Erythroblast (primary cell): ENCODE measurements around the gene TMEM217.

Experiments
- DNase-seq, 2 experiments: peaks; one replicate each; lab custom pipeline; 2025; lab: John Stamatoyannopoulos, UW
- GATA1 ChIP-seq: IDR thresholded peaks from 2 replicates; pipeline ENCODE4 v1.6.1; 2011; ENCODE audit warnings: low read depth, mild to moderate bottlenecking, control low read depth, low read length, moderate library complexity
- POLR2A ChIP-seq: IDR thresholded peaks from 2 replicates; pipeline ENCODE4 v1.6.1; 2011; ENCODE audit warnings: mild to moderate bottlenecking, low read length

The TMEM217 gene

DNA sequence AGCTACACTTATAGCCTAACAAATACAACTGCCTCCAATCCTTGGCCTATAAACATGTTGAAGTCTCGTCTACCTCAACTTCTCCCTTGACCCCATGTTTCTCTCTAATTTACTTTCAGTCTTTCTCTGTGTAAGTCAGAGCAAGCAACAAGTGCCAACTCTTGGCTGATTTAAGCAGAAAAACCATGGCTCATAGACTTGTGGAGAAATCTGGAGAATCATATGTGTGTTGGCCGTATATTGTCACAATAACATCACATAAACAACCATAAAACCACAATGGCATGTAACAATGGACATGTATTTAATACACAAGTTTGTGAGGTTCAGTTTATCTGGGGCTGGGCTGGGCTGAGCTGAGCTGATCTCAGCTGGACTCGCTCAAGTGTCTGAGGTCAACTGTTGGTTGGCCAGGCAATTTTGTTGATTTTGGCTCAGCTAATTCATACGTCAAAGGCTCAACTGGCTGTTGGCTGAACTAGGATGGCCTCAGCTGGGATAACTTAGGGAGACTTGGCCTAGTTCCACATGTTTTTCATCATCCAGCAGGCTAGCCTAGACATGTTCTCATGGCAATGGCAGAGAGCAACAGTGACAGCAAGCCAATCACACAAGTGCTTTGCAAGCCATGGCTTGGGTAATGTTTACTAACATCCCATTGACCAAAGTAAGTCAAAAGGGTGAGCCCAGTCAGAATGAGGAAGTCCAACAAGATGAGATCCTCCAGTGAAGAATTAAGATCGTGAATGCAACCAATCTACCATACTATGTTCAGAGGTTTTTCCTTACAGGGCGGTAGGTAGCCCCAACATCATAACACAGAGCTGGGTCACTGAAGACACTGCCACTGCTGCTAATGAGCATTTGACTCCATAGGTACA, 13.3 kb downstream of the TMEM217 start:
- DNase-seq = peak in 1 of 2 experiments; percentile 53
- TF ChIP-seq GATA1 (no peak), POLR2A (no peak)

DNA sequence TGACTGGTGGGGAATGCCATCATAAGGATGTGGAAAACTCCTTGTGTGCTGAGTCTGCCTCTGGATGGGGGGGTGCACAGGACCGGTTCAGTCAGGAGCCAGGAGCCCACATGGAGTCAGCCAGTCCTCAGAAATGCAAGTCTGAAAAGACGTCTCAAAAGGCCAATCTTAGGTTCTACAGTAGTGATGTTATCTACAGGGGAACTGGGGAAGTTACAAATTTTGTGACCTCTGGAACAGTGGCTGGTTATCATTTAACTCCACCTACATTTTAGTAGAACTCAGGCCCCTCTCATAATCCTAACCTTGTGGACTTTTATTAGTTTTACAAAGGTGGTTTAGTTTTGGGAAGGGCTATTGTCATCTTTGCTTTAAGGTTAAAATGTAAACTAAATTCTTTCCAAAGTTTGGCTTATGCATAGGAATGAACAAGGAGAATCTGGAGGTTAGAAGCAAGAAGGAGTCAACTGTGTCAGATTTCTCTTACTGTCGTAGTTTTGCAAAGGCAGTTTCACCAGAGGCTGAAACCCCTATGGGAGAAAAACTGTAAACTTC, 14.1 kb downstream of the TMEM217 start:
- TF ChIP-seq GATA1 (no peak), POLR2A (no peak)

GRCh38 chr6:37243131-37243815, 14.7 kb downstream of the TMEM217 start:
- TF ChIP-seq GATA1 (no peak), POLR2A (no peak)
- no peak for DNase-seq

More for the DNA sequence above, 14.1 kb downstream of the TMEM217 start:
- DNase-seq = peak; percentile 43 to 56

GRCh38 chr6:37242429-37243052, 15.4 kb downstream of the TMEM217 start:
- DNase-seq = peak in 1 of 2 experiments; percentile 34
- no peak for TF ChIP-seq GATA1
- no peak for TF ChIP-seq POLR2A

GRCh38 chr6:37241775-37242428, 16.0 kb downstream of the TMEM217 start:
- no peak for DNase-seq
- TF ChIP-seq POLR2A (no peak), GATA1 (no peak)

GRCh38 chr6:37241131-37241530, 16.8 kb downstream of the TMEM217 start:
- DNase-seq = no peak
- TF ChIP-seq POLR2A (no peak), GATA1 (no peak)

DNA sequence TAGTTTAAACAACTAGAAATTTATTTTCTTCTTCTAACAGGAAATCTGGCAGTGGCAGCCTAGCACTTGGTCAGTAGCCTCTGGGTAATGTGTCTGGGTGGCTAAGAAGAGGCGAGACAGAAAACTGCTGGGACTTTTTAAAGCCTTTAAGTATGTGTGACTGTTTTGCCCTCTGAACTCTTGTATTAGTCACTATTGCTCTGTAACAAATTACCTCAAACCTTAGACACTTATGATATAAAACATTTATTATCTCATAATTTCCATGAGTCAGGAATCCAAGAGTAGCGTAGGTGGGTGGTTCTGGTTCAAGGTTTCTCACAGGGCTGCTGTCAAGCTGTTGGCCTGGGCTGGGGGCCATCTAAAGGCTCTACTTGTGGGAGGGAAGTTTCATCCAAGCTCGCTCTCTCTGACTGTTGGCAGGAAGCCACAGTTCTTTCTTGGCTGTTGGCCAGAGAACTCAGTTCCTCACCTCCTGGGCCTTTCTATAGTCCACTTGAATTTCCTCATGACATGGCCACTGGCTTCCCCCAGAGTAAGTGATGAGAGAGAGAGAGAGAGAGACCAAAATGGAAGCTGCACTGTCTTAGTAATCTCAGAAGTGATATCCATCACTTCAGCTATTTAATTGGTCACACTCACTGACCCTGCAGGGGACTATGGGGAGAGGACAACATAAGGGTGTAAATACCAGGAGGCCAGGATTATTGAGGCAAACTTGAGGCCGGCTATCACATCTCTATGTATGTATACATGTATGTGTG, 17.8 kb downstream of the TMEM217 start:
- no peak for TF ChIP-seq GATA1
- peak; percentile 89 to 94 for DNase-seq

- TF ChIP-seq GATA1 = no peak
- TF ChIP-seq POLR2A = no peak
- DNase-seq = peak in 1 of 2 experiments; percentile 41
Measured at GRCh38 chr6:37239526-37239925, 18.4 kb downstream of the TMEM217 start.

GRCh38 chr6:37238381-37238780, 19.6 kb downstream of the TMEM217 start:
- no peak for TF ChIP-seq POLR2A
- no peak for TF ChIP-seq GATA1
- no peak for DNase-seq

GRCh38 chr6:37237789-37238188, 20.2 kb downstream of the TMEM217 start:
- TF ChIP-seq GATA1 (no peak), POLR2A (no peak)
- DNase-seq = no peak

DNA sequence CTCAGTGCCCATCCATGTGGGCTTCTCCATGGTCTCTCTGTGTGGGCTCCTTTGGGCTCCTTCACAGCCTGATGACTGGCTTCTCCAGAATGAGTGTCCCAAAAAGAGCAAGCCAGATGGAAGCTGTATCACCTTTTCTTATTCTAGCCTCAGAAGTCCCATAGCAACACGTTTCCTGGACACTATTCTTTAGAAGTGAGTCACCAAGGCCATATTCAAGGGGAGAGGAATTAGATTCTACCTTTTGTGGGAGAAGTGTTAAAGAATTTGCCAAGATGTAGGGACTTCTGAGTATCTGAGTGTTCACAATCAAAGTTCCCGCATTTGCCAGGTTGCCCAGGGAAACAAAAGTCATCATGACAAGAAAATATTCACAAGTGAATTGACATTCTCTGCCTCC, 21.0 kb downstream of the TMEM217 start:
- TF ChIP-seq POLR2A = no peak
- TF ChIP-seq GATA1 = no peak
- DNase-seq = no peak

- no peak for TF ChIP-seq POLR2A
- no peak for TF ChIP-seq GATA1
- DNase-seq = no peak
Measured at GRCh38 chr6:37233541-37233940, 24.4 kb downstream of the TMEM217 start.

- TF ChIP-seq GATA1 (no peak), POLR2A (no peak)
- DNase-seq = peak in 1 of 2 experiments; percentile 20
Measured at GRCh38 chr6:37232430-37233017, 25.4 kb downstream of the TMEM217 start.
